ENCODE data around the gene AMZ1. TPM values are rescaled to one million over a fixed set of nuclear protein-coding genes. Genes with fewer than 3 reads are reported as not detected.

AMZ1 gene
- total RNA-seq, 4 donors from 2014 or later = 0.19 to 0.27 TPM; not detected in 2

GRCh38 chr7:2649991-2650390 is 38.0 kb upstream of the AMZ1 start:
- WGBS, 2 donors = 95% methylated on average over 11 of the region's 11 CpGs
- no peak for DNase-seq (ENCODE audit: low spot score in 2 of 2)
- TF ChIP-seq CTCF (IDR thresholded peaks at IDR 0.05) (no peak), POLR2A (IDR thresholded peaks at IDR 0.05) (no peak)
- intact Hi-C loops (cut with DNase I; ENCODE audit: low total_unique reads) = no loop called here
- no peak overlapping the region for H3K4me3 ChIP-seq (ENCODE audit: low read depth, poor library complexity, severe bottlenecking)

GRCh38 chr7:2650451-2650850 is 37.6 kb upstream of the AMZ1 start:
- intact Hi-C loops (cut with DNase I; ENCODE audit: low total_unique reads) = no loop called here
- WGBS, 2 donors = 72 to 90% methylated on average over 8 of the region's 8 CpGs
- no peak overlapping the region for H3K4me3 ChIP-seq (ENCODE audit: low read depth, poor library complexity, severe bottlenecking)

GRCh38 chr7:2651336-2651735 is 36.7 kb upstream of the AMZ1 start:
- 73 to 90% methylated on average over 15 of the region's 15 CpGs for WGBS, 2 donors
- intact Hi-C loops (cut with DNase I; ENCODE audit: low total_unique reads) = no loop called here
- no peak for DNase-seq (ENCODE audit: low spot score in 2 of 2)
- TF ChIP-seq CTCF (IDR thresholded peaks at IDR 0.05) (no peak), POLR2A (IDR thresholded peaks at IDR 0.05) (no peak)
- no peak overlapping the region for H3K4me3 ChIP-seq (ENCODE audit: low read depth, poor library complexity, severe bottlenecking)

More at GRCh38 chr7:2650451-2650850, 37.6 kb upstream of the AMZ1 start:
- TF ChIP-seq CTCF (IDR thresholded peaks at IDR 0.05) (no peak), POLR2A (IDR thresholded peaks at IDR 0.05) (no peak)
- no peak for DNase-seq (ENCODE audit: low spot score in 2 of 2)

- TF ChIP-seq POLR2A (IDR thresholded peaks at IDR 0.05) (no peak), CTCF (IDR thresholded peaks at IDR 0.05) (no peak)
- WGBS, 2 donors = 89 to 92% methylated on average over 27 to 28 of the region's 28 CpGs
- intact Hi-C loops (cut with DNase I; ENCODE audit: low total_unique reads) = no loop called here
- no peak overlapping the region for H3K4me3 ChIP-seq (ENCODE audit: low read depth, poor library complexity, severe bottlenecking)
- DNase-seq (ENCODE audit: low spot score in 2 of 2) = no peak
Observed at GRCh38 chr7:2651847-2652735, 35.9 kb upstream of the AMZ1 start.

GRCh38 chr7:2652736-2653060 is 35.3 kb upstream of the AMZ1 start:
- intact Hi-C loops (cut with DNase I; ENCODE audit: low total_unique reads) = no loop called here
- no peak for DNase-seq (ENCODE audit: low spot score in 2 of 2)
- TF ChIP-seq CTCF (IDR thresholded peaks at IDR 0.05) = no peak
- TF ChIP-seq POLR2A (IDR thresholded peaks at IDR 0.05) = no peak
- H3K4me3 ChIP-seq (ENCODE audit: low read depth, poor library complexity, severe bottlenecking) = no peak overlapping the region
- 91 to 97% methylated on average over 7 to 12 of the region's 12 CpGs for WGBS, 2 donors

GRCh38 chr7:2654059-2654458 is 33.9 kb upstream of the AMZ1 start:
- WGBS, 2 donors = 80 to 84% methylated on average over 5 of the region's 5 CpGs
- intact Hi-C loops (cut with DNase I; ENCODE audit: low total_unique reads) = no loop called here
- DNase-seq (ENCODE audit: low spot score in 2 of 2) = no peak
- TF ChIP-seq CTCF (IDR thresholded peaks at IDR 0.05) = no peak
- TF ChIP-seq POLR2A (IDR thresholded peaks at IDR 0.05) = no peak
- no peak overlapping the region for H3K4me3 ChIP-seq (ENCODE audit: low read depth, poor library complexity, severe bottlenecking)

Measured in lower leg skin (tissue), 4 donors.